EH (cell line): ENCODE measurements around the gene OR2Z1.

ENCODE experiments used
- DNase-seq: peaks from one replicate; pipeline ENCODE4 v3.0.0-alpha.2; 2015; ENCODE audit warnings: low read depth

The OR2Z1 gene

GRCh38 chr19:8721334-8721733, at the start of gene OR2Z1:
Gene OR2Z1 (plus strand): TSS chr19:8721634. CDS start chr19:8731029, 9,395 bp downstream.
- DNase-seq: no peak

DNA sequence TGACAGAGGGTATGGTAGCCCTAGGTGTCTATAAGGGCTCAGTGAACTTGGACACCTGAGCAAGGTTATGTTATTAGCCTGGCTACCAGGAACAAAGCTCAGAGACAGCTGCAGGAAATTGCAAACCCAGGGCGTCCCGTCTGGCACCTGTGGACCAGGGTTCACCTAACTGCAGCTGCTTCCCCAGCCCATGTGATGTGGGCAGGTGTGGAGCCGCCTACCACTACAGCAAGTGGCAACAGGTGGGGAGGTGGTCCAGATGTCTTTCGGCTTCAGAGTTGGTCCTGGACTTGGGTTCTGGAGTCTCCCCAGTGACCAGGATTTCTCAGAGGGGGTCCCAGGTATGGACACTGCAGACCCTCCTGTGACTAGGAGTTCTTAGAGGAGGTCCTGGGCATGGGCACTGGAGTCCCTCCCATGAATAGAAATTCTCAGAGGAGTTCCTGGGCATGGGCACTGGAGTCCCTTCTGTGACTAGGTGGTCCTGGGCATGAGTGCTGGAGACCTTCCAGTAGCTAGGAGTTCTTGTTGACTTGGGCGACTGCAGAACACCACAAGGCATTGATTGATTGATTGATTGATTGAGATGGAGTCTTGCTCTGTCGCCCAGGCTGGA, 48.0 kb upstream of the OR2Z1 start:
- DNase-seq: no peak

- DNase-seq: no peak
Observed at GRCh38 chr19:8675066-8675465, 46.4 kb upstream of the OR2Z1 start.

- no peak for DNase-seq
Observed at GRCh38 chr19:8678244-8678807, 43.1 kb upstream of the OR2Z1 start.

DNA sequence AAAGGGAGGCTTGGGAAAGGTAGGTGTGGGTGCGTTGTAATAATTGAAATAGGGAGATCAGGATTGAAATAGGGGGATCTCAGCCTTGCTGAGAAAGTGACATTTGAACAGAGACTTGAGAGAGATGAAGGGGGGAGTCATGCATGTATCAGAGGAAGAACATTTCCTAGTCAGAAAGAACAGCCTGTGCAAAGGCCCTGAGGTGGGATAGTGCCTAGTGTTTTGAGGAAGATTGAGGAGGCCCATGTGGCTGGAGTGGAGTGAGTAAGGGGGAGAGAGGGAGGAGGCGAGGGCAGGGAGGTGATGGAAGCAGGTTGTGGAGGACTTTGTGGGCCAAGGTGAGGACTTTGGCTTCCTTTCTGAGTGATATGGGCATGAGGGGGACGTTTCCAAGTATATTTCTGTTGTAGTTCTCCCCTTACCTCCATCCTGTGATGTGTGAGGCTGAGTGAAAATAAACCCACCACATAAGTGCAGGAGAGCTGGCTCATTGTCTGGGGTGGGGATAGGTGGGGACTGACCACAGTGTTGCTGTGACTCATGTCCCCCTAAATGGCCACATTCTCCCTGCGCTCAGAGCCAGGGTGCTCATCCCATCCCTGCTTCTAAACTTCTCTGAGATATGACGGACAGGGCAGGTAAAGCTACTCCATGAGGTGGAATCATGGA, 40.6 kb upstream of the OR2Z1 start:
- no peak for DNase-seq

DNA sequence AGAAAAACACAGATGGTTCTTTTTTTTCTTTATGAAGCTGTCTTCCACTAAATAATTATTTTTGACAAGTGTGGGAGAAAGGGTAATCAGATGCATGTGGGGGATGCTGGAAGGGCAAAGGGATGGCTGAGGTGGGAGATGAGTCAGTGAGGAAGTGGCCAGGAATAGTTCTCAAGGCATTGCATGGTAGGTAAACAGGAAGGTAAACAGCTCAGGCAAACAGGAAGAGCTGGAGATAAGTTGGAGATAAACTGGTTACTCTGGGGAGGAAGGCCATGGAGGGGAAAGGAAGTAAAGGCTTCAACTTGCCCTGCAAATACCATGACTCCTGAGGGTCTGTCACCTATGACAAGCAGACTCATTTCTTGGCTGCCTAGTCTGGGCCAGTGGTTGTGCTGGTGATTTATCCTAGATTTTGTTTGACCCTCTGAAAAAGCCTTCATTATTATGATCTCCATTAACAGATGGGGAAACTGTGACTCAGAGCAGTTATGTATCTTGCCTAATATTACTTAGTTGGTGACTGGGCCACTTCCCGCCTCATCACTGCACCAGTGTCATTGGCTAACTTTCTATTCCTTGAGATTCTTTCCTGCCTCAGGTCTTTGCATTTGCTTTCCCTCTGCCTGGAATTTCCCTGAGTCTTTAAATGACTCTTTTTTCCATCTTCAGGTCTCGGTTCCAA, 39.9 kb upstream of the OR2Z1 start:
- DNase-seq: no peak

DNA sequence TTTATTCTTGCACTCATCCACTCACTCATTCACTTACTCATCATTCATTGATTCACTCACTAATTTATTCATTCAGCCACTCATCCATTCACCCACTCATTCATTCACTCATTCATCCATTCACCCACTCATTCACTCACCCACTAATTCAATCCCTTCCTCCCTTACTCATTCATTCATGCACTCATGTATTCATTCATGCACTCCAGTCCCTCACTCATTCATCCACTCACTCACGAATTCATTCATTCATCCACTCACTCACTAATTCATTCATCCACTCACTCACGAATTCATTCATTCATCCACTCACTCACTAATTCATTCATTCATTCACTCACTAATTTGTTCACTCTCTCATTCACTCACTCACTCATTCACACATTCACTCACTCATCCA, 39.0 kb upstream of the OR2Z1 start:
- no peak for DNase-seq

DNA sequence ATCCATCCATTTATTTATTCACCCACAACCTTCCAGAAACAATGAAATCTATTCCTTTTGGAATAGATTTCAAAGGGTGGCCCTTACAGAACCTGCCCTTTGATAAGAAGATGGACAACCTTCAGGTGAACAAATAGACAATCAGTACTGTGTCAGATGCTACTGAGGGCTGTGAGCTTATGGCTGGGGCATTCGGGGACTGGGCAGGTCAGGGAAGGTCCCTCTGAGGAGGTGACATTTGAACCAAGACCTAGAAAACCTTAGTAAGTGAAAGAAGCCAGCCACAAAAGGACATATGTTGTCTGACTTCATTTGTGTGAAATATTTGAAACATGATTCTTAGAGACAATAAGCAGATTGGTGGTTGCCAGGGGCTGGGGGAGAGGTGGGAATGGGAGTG, 38.5 kb upstream of the OR2Z1 start:
- DNase-seq: no peak

- no peak for DNase-seq
Observed at GRCh38 chr19:8684001-8684902, 37.2 kb upstream of the OR2Z1 start.

DNA sequence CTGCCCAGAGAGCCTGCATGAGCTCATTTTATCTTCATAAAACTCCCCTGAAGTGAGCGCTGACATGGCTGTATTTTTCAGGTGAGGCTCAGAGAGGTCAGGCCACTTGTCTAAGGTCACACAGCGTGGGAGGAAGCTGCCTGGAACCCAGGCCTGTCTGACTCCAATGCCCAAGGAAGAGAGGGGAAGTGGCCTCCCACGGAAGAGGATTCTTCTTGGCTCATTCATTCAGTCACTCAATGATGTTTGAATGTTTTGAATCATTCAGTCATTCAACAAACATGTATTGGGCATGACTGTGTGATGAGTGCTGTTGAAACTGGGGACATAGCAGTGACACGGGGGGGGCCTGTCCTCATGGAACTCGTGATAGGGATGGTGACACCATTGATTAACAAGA, 34.9 kb upstream of the OR2Z1 start:
- DNase-seq: no peak

- DNase-seq: no peak
Observed at GRCh38 chr19:8688930-8689329, 32.5 kb upstream of the OR2Z1 start.

GRCh38 chr19:8690753-8691539, 30.5 kb upstream of the OR2Z1 start:
- no peak for DNase-seq

GRCh38 chr19:8695501-8695900, 25.9 kb upstream of the OR2Z1 start:
- DNase-seq: no peak

- no peak for DNase-seq
Observed at GRCh38 chr19:8695911-8696310, 25.5 kb upstream of the OR2Z1 start.

DNA sequence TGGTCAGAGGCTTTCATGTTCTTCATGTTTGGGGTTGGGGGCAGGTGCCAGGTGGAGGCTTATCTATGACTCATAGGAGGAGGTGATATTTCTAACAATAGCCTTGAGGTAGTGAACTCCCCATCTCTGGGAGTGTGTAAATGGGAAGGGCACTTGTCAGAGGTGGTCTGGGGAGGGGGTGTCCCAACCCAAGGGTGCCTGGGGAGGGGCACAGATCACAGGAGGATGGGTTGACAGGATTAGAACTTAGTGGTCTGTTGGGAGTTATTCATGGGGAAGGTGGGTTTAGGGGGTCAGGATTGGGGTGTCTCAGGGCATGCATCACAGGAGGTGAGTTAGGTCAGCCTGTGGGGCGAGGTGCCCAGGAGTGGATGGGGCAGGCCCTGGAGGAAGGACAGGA, 24.4 kb upstream of the OR2Z1 start:
- no peak for DNase-seq

DNA sequence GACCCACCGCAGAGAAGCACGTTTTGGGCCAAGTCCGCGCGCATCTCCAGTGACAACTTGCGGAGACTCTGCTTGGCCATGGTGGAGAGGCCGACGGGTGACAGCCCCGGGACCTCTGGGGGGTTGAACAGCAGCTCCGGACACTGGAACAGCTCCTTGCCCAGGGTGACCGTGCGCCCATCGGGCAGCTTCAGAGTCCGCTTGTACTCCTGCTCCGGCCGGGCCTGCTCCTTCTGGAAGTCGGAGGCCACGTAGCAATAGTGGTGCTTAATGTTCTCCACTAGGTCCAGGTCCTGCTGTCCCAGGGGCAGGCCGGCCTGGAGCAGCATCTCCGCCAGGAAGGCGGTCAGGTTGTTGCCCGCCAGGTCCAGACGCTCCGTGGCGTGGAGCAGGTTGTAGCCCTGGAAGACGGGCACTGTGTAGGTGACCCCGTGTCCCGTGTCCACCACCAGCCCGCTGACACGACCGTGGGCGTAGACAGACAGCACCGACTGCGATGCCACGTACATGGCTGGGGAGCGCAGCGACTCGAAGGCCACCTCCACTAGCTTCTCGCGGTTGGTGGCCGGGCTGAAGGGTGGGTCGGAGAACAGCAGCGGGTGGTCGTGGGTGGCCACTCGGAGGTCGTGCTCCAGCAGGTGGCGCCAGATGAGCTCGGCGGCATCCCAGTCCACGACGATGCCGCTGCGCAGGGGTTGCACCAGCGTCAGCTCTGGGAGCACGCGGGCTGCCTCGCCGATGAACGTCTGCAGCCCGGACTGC, 23.6 kb upstream of the OR2Z1 start:
- no peak for DNase-seq

DNA sequence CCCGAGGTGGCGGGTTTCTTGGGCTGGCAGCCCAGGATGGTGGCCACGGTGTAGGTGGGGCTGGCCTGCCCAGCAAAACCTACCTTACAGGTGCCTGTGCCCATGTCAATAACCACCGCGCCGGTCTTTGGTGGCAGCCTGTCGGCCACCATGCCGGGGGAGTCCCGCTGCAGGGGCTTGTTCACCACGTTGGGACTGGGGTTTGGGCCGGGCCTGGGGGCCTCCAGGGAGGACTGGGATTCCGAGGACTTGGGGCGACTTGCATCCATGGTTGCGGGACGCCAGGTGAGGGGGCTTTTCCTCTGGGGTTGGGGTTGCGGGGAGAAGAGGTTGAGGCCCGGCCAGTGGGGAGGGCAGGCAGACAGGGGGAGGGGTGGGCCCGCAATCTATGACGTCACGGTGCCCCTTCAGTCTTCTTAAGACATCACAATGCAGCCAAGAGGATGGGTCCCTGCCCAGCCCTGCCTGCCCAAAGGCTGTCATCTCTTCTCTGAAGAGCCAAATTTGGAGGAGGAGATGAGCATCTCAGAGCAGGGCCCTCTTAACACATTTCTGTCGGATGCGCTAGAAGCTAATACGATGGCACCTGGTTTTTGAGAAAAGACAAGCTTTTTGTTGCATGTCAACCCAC, 22.9 kb upstream of the OR2Z1 start, which contains the start of gene ACTL9:
ACTL9 (minus strand) TSS at position 363 of the 631 bp plus-strand sequence; CDS start at position 269, 94 bp downstream.
- DNase-seq: no peak

DNA sequence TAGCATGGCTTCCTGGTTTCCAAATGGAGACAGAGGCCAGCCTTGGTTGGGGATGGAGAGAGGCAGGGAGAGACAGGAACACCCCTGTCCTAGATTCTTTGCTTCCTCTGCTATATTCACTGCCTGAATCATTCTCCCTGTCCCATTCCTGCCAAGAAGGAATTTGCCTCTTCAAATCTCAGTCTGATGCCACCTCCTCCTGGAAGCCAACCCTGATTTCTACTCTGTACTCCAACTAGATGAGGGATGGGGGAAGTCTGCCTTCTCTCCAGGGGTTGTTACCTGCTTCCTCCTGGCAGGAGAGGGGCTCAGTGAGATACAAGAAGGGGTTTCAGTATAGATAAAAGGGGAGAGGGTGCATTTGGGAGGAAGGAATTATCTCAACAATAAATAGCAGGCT, 21.5 kb upstream of the OR2Z1 start:
- no peak for DNase-seq

GRCh38 chr19:8700956-8701355, 20.5 kb upstream of the OR2Z1 start:
- no peak for DNase-seq

DNA sequence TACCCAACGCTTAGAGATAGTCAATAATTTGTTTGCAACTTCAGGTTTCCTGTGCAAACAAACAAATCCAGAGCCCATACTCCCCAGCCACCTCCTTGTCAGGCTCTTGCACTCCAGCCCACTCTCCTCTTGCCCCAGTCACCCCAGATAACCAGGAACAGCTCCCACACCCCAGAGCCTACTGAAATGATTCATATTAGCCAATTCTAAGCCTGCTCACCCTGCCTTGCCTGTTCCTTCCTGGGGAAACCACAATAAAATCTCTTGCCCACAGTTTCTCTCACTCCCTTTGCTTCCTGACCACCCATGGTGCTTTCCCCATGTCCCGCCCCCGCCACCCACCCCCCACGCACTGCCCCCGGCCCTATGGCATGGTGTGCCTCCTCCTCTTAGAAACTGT, 19.1 kb upstream of the OR2Z1 start:
- no peak for DNase-seq
